Activated CD8-positive, alpha-beta T cell treated with anti-CD3 and anti-CD28 coated beads for 36 hours (primary cell): Measurements from ENCODE around the gene DIAPH1. TPM values are rescaled to one million over a fixed set of nuclear protein-coding genes. Genes with fewer than 3 reads are reported as not detected.

Source experiments
- ATAC-seq: fragments of 200-7000 bp; cut with Tn5 transposase; one replicate; pipeline ENCODE4 v1.10.0; 2021; ENCODE audit warnings: mild to moderate bottlenecking, moderate library complexity
- CTCF ChIA-PET: fragments of 350-600 bp; sonication (Branson Sonifier 250); formaldehyde crosslinking; loops from one replicate; lab custom pipeline; 2021; ENCODE audit warnings: antibody characterized with exemption; lab: Charles Lee
- POLR2A ChIA-PET: fragments of 350-600 bp; sonication (Branson Sonifier 250); formaldehyde crosslinking; loops from one replicate; lab custom pipeline; 2021; ENCODE audit warnings: antibody characterized with exemption; lab: Charles Lee
- DNase-seq: peaks from one replicate; pipeline ENCODE4 v3.0.0-alpha.2; 2020
- H3K27ac Mint-ChIP-seq: one replicate; pipeline ENCODE4 v1.8.0; 2021; ENCODE audit warnings: mild to moderate bottlenecking, mixed read lengths
- H3K27me3 Mint-ChIP-seq: one replicate; pipeline ENCODE4 v1.8.0; 2021; ENCODE audit warnings: mixed read lengths
- H3K36me3 Mint-ChIP-seq: one replicate; pipeline ENCODE4 v1.8.0; 2021; ENCODE audit warnings: low read depth, mixed read lengths
- H3K4me1 Mint-ChIP-seq: one replicate; pipeline ENCODE4 v1.8.0; 2021; ENCODE audit warnings: low read depth, mixed read lengths
- H3K4me3 Mint-ChIP-seq: one replicate; pipeline ENCODE4 v1.8.0; 2021; ENCODE audit warnings: mild to moderate bottlenecking, moderate library complexity, mixed read lengths
- H3K9me3 Mint-ChIP-seq: one replicate; pipeline ENCODE4 v1.8.0; 2021; ENCODE audit warnings: mixed read lengths
- CTCF ChIP-seq: fragments of 200-600 bp; IDR thresholded peaks from one replicate; pipeline ENCODE4 v1.8.0; 2022; ENCODE audit warnings: antibody characterized with exemption, mild to moderate bottlenecking
- intact Hi-C: fragments of 100-400 bp; cut with micrococcal nuclease; formaldehyde crosslinking; loops from one replicate; pipeline ENCODE4 v1.10.0; 2022
- total RNA-seq, 2 experiments: library from RNA; stranded (reverse); gene quantifications; one replicate each; pipeline ENCODE4 v1.2.3, GENCODE V29; 2021

The DIAPH1 gene
- total RNA-seq, 2 experiments from 2014 or later, result 209 to 218 TPM

DNA sequence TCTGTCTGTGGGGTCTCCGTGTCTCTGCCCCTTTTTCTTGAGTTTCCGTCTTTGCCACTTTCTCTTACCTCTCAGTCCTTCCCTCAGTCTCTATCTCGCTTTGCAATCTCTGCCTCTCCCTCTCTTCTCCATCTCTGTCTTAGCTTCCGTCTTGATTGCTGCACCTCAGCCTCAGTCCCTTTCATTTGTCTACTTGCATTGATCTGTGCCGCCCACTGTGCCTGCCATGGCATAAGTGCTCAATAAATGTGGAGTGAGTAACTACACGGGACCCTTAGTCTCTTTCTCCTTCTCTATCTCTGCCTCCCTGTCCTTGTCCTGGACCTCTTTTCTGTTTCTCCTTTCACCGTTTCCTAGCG, 123.4 kb downstream of the DIAPH1 start:
- Mint-ChIP-seq H3K9me3 (no peaks in the 10 kb centered on the region), H3K36me3 (no peaks in the 10 kb centered on the region), H3K27ac (no peak overlapping the region), H3K27me3 (peaks cover 57% of the 10 kb centered on the region), H3K4me1 (peaks cover 8% of the 10 kb centered on the region), H3K4me3 (no peak overlapping the region)
- CTCF ChIA-PET, result interaction anchor here (2.4 kb wide), 1 partner anchor 10 kb away, joined by 6 read pairs; the partner anchor contains the start of gene PCDHGC4
- ATAC-seq (no peak), DNase-seq (no peak)
- TF ChIP-seq CTCF, result no peak
- intact Hi-C loops, result no loop called here
- POLR2A ChIA-PET, result interaction anchor here (0.8 to 1.1 kb wide), 2 partner anchors 12 to 19 kb away, joined by 3 read pairs; no protein-coding TSS in a partner anchor

DNA sequence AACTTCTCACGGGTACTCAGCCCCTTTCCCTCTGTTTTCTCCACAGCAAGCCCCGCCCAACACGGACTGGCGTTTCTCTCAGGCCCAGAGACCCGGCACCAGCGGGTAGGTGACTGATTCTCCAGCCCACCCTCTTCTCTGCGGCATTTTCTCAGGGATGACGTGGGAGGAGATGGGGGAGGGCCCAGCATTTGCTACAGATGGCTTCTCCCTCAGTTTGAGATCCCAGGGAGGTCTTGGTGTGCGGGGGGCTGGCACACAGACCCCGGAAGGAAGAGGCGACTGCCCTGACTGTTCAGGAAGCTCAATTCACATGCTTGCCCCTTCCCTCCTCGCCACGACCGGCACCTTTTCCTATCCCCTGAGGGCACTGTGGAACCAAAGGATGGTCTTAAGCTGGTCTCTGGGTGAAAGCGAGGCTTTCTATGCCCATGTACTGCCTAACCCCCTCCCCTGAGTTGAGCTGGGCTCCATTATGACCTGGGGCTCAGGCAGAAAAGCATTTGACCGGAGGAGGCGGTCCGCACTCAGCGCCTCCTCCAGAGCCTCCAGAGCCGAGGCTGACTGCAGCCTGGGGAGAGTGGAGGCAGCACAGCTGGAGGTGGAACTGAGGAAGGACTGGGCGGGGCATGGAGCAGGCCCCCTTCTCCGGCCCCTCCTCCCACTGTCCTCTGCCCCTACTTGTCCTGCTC, 123.9 kb downstream of the DIAPH1 start:
- no peaks in the 10 kb centered on the region for H3K36me3 Mint-ChIP-seq
- peaks cover 62% of the 10 kb centered on the region for H3K27me3 Mint-ChIP-seq
- POLR2A ChIA-PET, result interaction anchor here (0.8 to 1.1 kb wide), 3 partner anchors 9 to 20 kb away, joined by 3 read pairs; no protein-coding TSS in a partner anchor
- DNase-seq (no peak), ATAC-seq (no peak)
- CTCF ChIA-PET, result interaction anchor here (2.4 to 2.6 kb wide), 2 partner anchors 10 to 17 kb away, joined by 6 to 9 read pairs; partner anchors contain the start of gene PCDHGC4
- peaks cover 8% of the 10 kb centered on the region for H3K4me1 Mint-ChIP-seq
- H3K9me3 Mint-ChIP-seq, result no peaks in the 10 kb centered on the region
- intact Hi-C loops, result no loop called here
- no peak overlapping the region for H3K27ac Mint-ChIP-seq
- no peak for TF ChIP-seq CTCF
- no peak overlapping the region for H3K4me3 Mint-ChIP-seq

GRCh38 chr5:141493500-141494422, 125.0 kb downstream of the DIAPH1 start:
- Mint-ChIP-seq H3K4me3 (no peak overlapping the region), H3K27me3 (peaks cover 69% of the 10 kb centered on the region), H3K4me1 (peaks cover 8% of the 10 kb centered on the region), H3K9me3 (no peaks in the 10 kb centered on the region), H3K27ac (no peak overlapping the region), H3K36me3 (no peaks in the 10 kb centered on the region)
- POLR2A ChIA-PET, result interaction anchor here (0.9 kb wide), 1 partner anchor 8 kb away, joined by 3 read pairs; no protein-coding TSS in a partner anchor
- no peak for TF ChIP-seq CTCF
- intact Hi-C loops, result no loop called here
- CTCF ChIA-PET, result interaction anchor here (1.1 to 2.7 kb wide), 5 partner anchors 8 to 81 kb away, joined by 6 to 10 read pairs (median 9); partner anchors contain the start of genes PCDHGA10 and PCDHGC4
- no peak for DNase-seq
- no peak for ATAC-seq

DNA sequence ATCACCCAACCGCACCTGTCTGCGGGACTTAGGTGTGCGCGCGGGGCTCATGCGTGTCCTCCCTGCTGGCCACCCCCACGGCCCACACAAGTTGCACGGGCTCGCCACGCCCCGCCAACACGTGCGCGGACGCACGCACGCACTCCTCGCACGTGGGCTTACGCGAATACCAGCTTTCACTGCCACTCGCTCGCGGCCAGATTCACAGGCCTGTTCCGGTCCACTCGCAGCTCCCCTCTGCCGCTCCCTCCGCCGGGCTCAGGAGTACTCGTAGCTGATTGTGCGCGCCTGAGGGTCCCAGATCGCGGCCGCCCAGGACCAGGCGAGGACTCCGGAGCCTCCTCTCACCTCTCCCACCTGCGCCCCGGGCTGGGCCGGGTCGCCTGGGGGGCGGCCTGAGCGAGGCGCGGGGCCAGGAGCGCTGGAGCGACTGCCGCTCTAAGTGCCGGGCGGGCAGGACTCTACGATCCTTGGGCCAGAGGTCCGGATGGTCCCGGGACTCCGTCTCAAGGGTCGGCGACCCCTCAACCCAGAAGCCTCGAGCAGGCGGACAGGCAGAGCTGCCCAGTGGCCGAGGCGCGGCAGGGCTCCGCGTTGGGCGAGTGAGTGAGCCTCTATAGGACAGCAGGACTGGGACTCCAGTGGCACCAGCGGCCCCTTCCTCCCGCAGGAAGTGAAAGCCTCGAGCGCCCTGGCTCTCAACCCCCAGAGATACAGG, 126.5 kb downstream of the DIAPH1 start:
- Mint-ChIP-seq H3K4me1 (peaks cover 8% of the 10 kb centered on the region), H3K36me3 (no peaks in the 10 kb centered on the region), H3K4me3 (peak overlapping the region; percentile 68), H3K27me3 (peaks cover 77% of the 10 kb centered on the region), H3K27ac (peak overlapping the region; percentile 25), H3K9me3 (no peaks in the 10 kb centered on the region)
- ATAC-seq (peak; percentile 45), DNase-seq (peak; percentile 39)
- no peak for TF ChIP-seq CTCF
- intact Hi-C loops, result no loop called here
- POLR2A ChIA-PET, result interaction anchor here (0.9 kb wide), 1 partner anchor 173 kb away, joined by 4 read pairs; no protein-coding TSS in a partner anchor
- CTCF ChIA-PET, result interaction anchor here (0.7 to 2.7 kb wide), 11 partner anchors 14 to 397 kb away, joined by 3 to 10 read pairs (median 3); partner anchors contain the start of genes PCDHGA10 and PCDHGA11
